K562 (cell line): ENCODE data around the gene ANAPC13. TPM values are rescaled to one million over a fixed set of nuclear protein-coding genes. Genes with fewer than 3 reads are reported as not detected.

Experiments used
- ATAC-seq: fragments of 200-7000 bp; cut with Tn5 transposase; 3 replicates; pipeline ENCODE4 v1.9.1; 2020; ENCODE audit warnings: moderate library complexity
- BruUV-seq: library from RNA; stranded (reverse); fragments of 400-500 nt; replicated peaks from 2 replicates; lab custom pipeline; 2021; lab: Mats Ljungman, UMichigan
- CTCF ChIA-PET: fragments of 300-600 bp; formaldehyde crosslinking; extraction: SDS; loops from one replicate; lab custom pipeline; 2021; ENCODE audit warnings: low intra/inter-chr PET ratio; lab: Yijun Ruan, JAX
- POLR2A ChIA-PET: fragments of 300-600, 350-650 bp; sonication (Branson Sonifier 250); formaldehyde crosslinking; extraction: SDS; loops from one replicate; lab custom pipeline; 2021; ENCODE audit warnings: antibody characterized with exemption, inconsistent platforms; lab: Yijun Ruan, JAX
- DNase-seq, 4 experiments: peaks; one replicate each; pipeline versions ENCODE4 v3.0.0 to v3.0.0-alpha.2; 2011 to 2018; ENCODE audit warnings: low spot score in 3 of 4, mixed read lengths in 3 of 4; ENCODE audit errors: extremely low read depth in 1 of 4
- FAIRE-seq: peaks from 2 replicates; lab custom pipeline; 2011; peaks lifted over from hg19 to GRCh38; lab: Jason Lieb, UNC
- H2AFZ ChIP-seq: 2 replicates; pipeline ENCODE4 v1.6.0; 2011; ENCODE audit warnings: low read depth, low read length, control low read depth, inconsistent platforms
- H3K27ac ChIP-seq: fragments of 200-600 bp; 3 replicates; pipeline ENCODE4 v1.8.0; 2011; ENCODE audit warnings: low read depth, mild to moderate bottlenecking, control low read depth, inconsistent platforms, low read length, moderate library complexity, mixed read lengths; ENCODE audit errors: extremely low read depth
- H3K27me3 ChIP-seq, 2 experiments: fragments of 300-600 bp in 1 of 2; 2 replicates in 1 of 2; 3 replicates in 1 of 2; pipeline versions ENCODE4 v1.6.0 to v1.8.0; 2011; ENCODE audit warnings: inconsistent platforms in 2 of 2, low read length in 2 of 2, mild to moderate bottlenecking in 1 of 2, mixed read lengths in 1 of 2, moderate library complexity in 1 of 2; ENCODE audit not compliant: control insufficient read depth in 2 of 2, insufficient read depth in 2 of 2
- H3K36me3 ChIP-seq: fragments of 300-600 bp; 3 replicates; pipeline ENCODE4 v1.8.0; 2011; ENCODE audit warnings: mild to moderate bottlenecking, low read length, inconsistent platforms; ENCODE audit not compliant: control insufficient read depth, insufficient read depth
- H3K4me1 ChIP-seq, 2 experiments: fragments of 200-600 bp in 1 of 2; replicated peaks in 1 of 2; 2 replicates in 1 of 2; 3 replicates in 1 of 2; pipeline versions ENCODE4 v1.5.1 to v1.8.0; 2011; ENCODE audit warnings: inconsistent platforms in 2 of 2, low read length in 2 of 2, mild to moderate bottlenecking in 1 of 2, mixed read lengths in 1 of 2, moderate library complexity in 1 of 2; ENCODE audit not compliant: control insufficient read depth in 2 of 2, insufficient read depth in 2 of 2
- H3K4me2 ChIP-seq: 2 replicates; pipeline ENCODE4 v1.6.1; 2011; ENCODE audit warnings: low read length, control low read depth, inconsistent platforms, mixed read lengths; ENCODE audit not compliant: insufficient read depth
- H3K4me3 ChIP-seq: fragments of 200-600 bp; sonication (generic), shearing (Covaris generic); 2 replicates; pipeline ENCODE4 v1.5.1; 2016; ENCODE audit warnings: control low read depth, inconsistent platforms
- H3K79me2 ChIP-seq: fragments of 200-600 bp; 3 replicates; pipeline ENCODE4 v1.8.0; 2011; ENCODE audit warnings: low read length, inconsistent platforms; ENCODE audit not compliant: control insufficient read depth, insufficient read depth
- H3K9ac ChIP-seq, 2 experiments: 2 replicates each; pipeline versions ENCODE4 v1.6.0 to v1.6.1; 2011; ENCODE audit warnings: low read depth in 2 of 2, low read length in 2 of 2, control low read depth in 1 of 2, inconsistent platforms in 1 of 2, mild to moderate bottlenecking in 1 of 2, mixed read lengths in 1 of 2; ENCODE audit not compliant: insufficient read depth in 1 of 2
- H3K9me1 ChIP-seq: one replicate; pipeline ENCODE4 v1.6.0; 2011; ENCODE audit warnings: inconsistent platforms, mild to moderate bottlenecking, low read length, moderate library complexity; ENCODE audit not compliant: control insufficient read depth, insufficient read depth
- H3K9me3 ChIP-seq: replicated peaks from 2 replicates; pipeline ENCODE4 v1.5.1; 2011; ENCODE audit warnings: low read depth, low read length, inconsistent platforms; ENCODE audit not compliant: control insufficient read depth, insufficient read depth
- H4K20me1 ChIP-seq: replicated peaks from 2 replicates; pipeline ENCODE4 v1.6.1; 2011; ENCODE audit warnings: low read length, inconsistent platforms, mixed read lengths; ENCODE audit not compliant: control insufficient read depth, insufficient read depth
- BCL6 ChIP-seq: fragments of 250-450 bp; sonication (Bioruptor Pico); IDR thresholded peaks from 2 replicates; pipeline ENCODE4 v1.4.0; 2020
- BRD9 ChIP-seq: fragments of 450-650 bp; IDR thresholded peaks from 2 replicates; pipeline ENCODE4 v1.6.1; 2018; ENCODE audit warnings: low read depth; ENCODE audit not compliant: partially characterized antibody
- ERF ChIP-seq: fragments of 450-650 bp; formaldehyde crosslinking; IDR thresholded peaks from 2 replicates; pipeline ENCODE4 v1.4.0; 2020; ENCODE audit warnings: mild to moderate bottlenecking, mixed read lengths
- FOXA3 ChIP-seq, 2 experiments: fragments of 450-650 bp in 1 of 2; sonication (generic) in 1 of 2; formaldehyde crosslinking; IDR thresholded peaks in 1 of 2; conservative IDR thresholded peaks in 1 of 2; 2 replicates each; pipeline versions ENCODE4 v1.4.0 to v1.8.0; 2020 to 2022; ENCODE audit warnings: mild to moderate bottlenecking in 2 of 2, missing genetic modification reagents in 1 of 2
- MEF2D ChIP-seq: conservative IDR thresholded peaks from 2 replicates; pipeline ENCODE4 v1.6.1; 2016; ENCODE audit warnings: low read depth, missing genetic modification characterization, missing compliant biosample characterization
- MIER1 ChIP-seq: fragments of 450-650 bp; IDR thresholded peaks from 2 replicates; pipeline ENCODE4 v1.6.1; 2016; ENCODE audit warnings: antibody characterized with exemption, mild to moderate bottlenecking, low read depth
- NFE2 ChIP-seq: IDR thresholded peaks from 2 replicates; pipeline ENCODE4 v1.6.1; 2014; ENCODE audit warnings: antibody characterized with exemption, low read depth
- PRMT5 ChIP-seq: sonication (generic); formaldehyde crosslinking; IDR thresholded peaks from 2 replicates; pipeline ENCODE4 v1.5.0; 2020; ENCODE audit warnings: missing genetic modification reagents
- RBFOX2 ChIP-seq: fragments of 200-400 bp; formaldehyde crosslinking; IDR thresholded peaks from 2 replicates; pipeline ENCODE4 v1.6.1; 2017; ENCODE audit warnings: low read depth, mild to moderate bottlenecking, low read length, moderate library complexity
- ZNF140 ChIP-seq: fragments of 250-450 bp; sonication (Bioruptor Pico); IDR thresholded peaks from 2 replicates; pipeline ENCODE4 v1.8.0; 2021; ENCODE audit warnings: moderate library complexity, mild to moderate bottlenecking, inconsistent platforms
- WGBS: fragments of 100-300 bp; shearing (Covaris generic); methylation state at CpG from one replicate; pipeline ENCODE4 v1.1.6; 2016; ENCODE audit warnings: low coverage, mixed read lengths; ENCODE audit not compliant: insufficient coverage; ENCODE audit errors: missing lambda C conversion rate; 5-methylcytosine and 5-hydroxymethylcytosine counted together
- in situ Hi-C: fragments of 300-500 bp; cut with MboI; formaldehyde crosslinking; loops from 4 replicates; pipeline ENCODE4 v1.15.0; 2018; ENCODE audit warnings: inconsistent platforms, mixed read lengths
- intact Hi-C: fragments of 100-400 bp; cut with micrococcal nuclease; formaldehyde crosslinking; loops from 2 replicates; pipeline ENCODE4 v1.14.2; 2022
- polyA plus RNA-seq, 8 experiments: library from polyadenylated mRNA; depleted of rRNA in 4 of 8; stranded (reverse) in 5 of 8; unstranded in 3 of 8; fragments of >200 nt; fragmentation: Nextera tagmentation in 2 of 8; fragmentation: Illumina TruSeq in 1 of 8; extraction: Ambion mirVana in 2 of 8; extraction: Trizol in 1 of 8; gene quantifications; 2 replicates each; pipeline versions ENCODE4 v1.2.1 to v1.2.3, GENCODE V29; 2011 to 2014; ENCODE audit warnings: inconsistent platforms in 1 of 8, missing spikeins in 1 of 8
- total RNA-seq, 7 experiments: library from RNA; depleted of rRNA in 6 of 7; stranded (reverse); fragments of >200 nt in 6 of 7; fragmentation: Illumina TruSeq in 2 of 7; extraction: Trizol in 2 of 7; gene quantifications; 2 replicates each; pipeline versions ENCODE4 v1.2.1 to v1.2.3, GENCODE V29; 2011 to 2021; ENCODE audit warnings: low replicate concordance in 1 of 7
- TF ChIP-seq, protein P1 (sequence below): fragments of 250-450 bp; sonication (Bioruptor Pico); IDR thresholded peaks from 2 replicates; pipeline ENCODE4 v1.8.0; 2022; ENCODE audit warnings: moderate library complexity, mild to moderate bottlenecking, inconsistent platforms
- TF ChIP-seq, protein P2 (sequence below): sonication (generic); formaldehyde crosslinking; IDR thresholded peaks from 2 replicates; pipeline ENCODE4 v1.8.0; 2022; ENCODE audit warnings: missing genetic modification reagents, mild to moderate bottlenecking, borderline replicate concordance
- TF ChIP-seq, protein P3 (sequence below): fragments of 450-650 bp; IDR thresholded peaks from 2 replicates; pipeline ENCODE4 v1.6.1; 2016; ENCODE audit warnings: antibody characterized with exemption

Gene ANAPC13
- total and polyA plus RNA-seq, 9 of the 15 experiments (the other 6 are each of a cell fraction or from before 2014, with no cell fraction given): 48.5 to 238 (median 68.5) TPM

DNA sequence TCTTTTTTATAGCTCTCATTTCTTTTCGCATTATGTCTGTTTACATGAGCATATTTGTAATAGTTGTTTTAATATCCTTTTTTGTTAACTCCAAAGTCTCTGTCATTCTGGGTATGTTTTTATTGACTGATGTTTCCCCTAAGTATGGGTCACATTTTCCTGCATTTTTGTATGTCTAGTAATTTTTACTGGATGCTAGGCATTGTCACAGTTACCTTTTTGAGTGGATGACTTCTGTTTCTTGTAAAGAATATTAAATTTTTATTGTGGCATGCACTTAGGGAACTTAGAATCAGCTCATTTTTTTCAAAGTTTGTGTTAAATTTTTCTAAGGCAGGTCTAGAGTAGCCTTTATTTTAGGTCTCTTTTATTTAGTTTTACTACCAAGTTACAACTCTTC lies 40.7 kb downstream of the ANAPC13 start (continued):
- TF ChIP-seq, protein P1, sequence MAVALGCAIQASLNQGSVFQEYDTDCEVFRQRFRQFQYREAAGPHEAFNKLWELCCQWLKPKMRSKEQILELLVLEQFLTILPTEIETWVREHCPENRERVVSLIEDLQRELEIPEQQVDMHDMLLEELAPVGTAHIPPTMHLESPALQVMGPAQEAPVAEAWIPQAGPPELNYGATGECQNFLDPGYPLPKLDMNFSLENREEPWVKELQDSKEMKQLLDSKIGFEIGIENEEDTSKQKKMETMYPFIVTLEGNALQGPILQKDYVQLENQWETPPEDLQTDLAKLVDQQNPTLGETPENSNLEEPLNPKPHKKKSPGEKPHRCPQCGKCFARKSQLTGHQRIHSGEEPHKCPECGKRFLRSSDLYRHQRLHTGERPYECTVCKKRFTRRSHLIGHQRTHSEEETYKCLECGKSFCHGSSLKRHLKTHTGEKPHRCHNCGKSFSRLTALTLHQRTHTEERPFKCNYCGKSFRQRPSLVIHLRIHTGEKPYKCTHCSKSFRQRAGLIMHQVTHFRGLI (CRISPR knock-in tag): no peak

DNA sequence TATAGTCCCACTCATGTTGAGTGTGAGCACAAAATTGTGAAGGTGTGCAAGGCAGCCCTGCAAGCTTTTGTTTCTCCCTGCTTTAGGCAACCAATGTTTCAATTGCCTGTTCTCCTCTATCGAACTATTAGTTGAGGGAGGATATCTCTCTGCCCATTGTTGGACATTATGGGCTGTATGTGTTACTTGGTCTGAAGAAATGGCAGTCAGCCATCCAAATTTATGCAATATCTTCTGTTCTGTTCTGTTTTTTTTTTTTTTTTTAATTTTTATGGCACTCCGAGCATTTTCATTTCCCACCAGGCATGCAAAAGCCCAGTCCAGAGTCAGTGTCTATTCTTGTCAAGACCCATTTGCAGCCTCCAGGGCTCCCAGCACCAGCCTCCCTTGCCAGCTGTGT lies 44.0 kb downstream of the ANAPC13 start:
- DNase-seq (no peak), ATAC-seq (no peak), FAIRE-seq (no peak)
- H3K27ac ChIP-seq: no peak overlapping the region
- H3K36me3 ChIP-seq: no peaks in the 10 kb centered on the region
- H2AFZ ChIP-seq: no peak overlapping the region
- no peak overlapping the region for H3K4me2 ChIP-seq
- no peaks in the 10 kb centered on the region for H3K4me1 ChIP-seq
- no TSS peak for BruUV-seq
- H3K79me2 ChIP-seq: no peaks in the 10 kb centered on the region
- no peaks in the 10 kb centered on the region for H3K9me1 ChIP-seq
- ChIA-PET CTCF (no interaction called here), POLR2A (no interaction called here)
- WGBS: 4% methylated on average over 2 of the region's 2 CpGs
- H3K9ac ChIP-seq: no peak overlapping the region
- in situ Hi-C loops: no loop called here
- no peaks in the 10 kb centered on the region for H3K9me3 ChIP-seq
- no peaks in the 10 kb centered on the region for H4K20me1 ChIP-seq
- H3K4me3 ChIP-seq: no peak overlapping the region
- intact Hi-C loops: no loop called here
- H3K27me3 ChIP-seq: peaks cover 2 to 16% of the 10 kb centered on the region in 2 experiments; a peak in 4 of 5 replicates
- TF ChIP-seq BCL6 (CRISPR knock-in tag): no peak
- no peak for TF ChIP-seq ZNF140 (CRISPR knock-in tag)
- no peak for TF ChIP-seq MIER1
- no peak for TF ChIP-seq FOXA3 (CRISPR knock-in tag; conservative IDR thresholded peaks at IDR 0.05 in 1 of 2, IDR thresholded peaks at IDR 0.05 in 1 of 2)
- TF ChIP-seq, protein P2, sequence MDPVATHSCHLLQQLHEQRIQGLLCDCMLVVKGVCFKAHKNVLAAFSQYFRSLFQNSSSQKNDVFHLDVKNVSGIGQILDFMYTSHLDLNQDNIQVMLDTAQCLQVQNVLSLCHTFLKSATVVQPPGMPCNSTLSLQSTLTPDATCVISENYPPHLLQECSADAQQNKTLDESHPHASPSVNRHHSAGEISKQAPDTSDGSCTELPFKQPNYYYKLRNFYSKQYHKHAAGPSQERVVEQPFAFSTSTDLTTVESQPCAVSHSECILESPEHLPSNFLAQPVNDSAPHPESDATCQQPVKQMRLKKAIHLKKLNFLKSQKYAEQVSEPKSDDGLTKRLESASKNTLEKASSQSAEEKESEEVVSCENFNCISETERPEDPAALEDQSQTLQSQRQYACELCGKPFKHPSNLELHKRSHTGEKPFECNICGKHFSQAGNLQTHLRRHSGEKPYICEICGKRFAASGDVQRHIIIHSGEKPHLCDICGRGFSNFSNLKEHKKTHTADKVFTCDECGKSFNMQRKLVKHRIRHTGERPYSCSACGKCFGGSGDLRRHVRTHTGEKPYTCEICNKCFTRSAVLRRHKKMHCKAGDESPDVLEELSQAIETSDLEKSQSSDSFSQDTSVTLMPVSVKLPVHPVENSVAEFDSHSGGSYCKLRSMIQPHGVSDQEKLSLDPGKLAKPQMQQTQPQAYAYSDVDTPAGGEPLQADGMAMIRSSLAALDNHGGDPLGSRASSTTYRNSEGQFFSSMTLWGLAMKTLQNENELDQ (CRISPR knock-in tag): no peak
- TF ChIP-seq, protein P1 (CRISPR knock-in tag): no peak
- TF ChIP-seq ERF (CRISPR knock-in tag): no peak
- TF ChIP-seq RBFOX2: no peak
- TF ChIP-seq NFE2: no peak
- no peak for TF ChIP-seq MEF2D
- TF ChIP-seq, protein P3, sequence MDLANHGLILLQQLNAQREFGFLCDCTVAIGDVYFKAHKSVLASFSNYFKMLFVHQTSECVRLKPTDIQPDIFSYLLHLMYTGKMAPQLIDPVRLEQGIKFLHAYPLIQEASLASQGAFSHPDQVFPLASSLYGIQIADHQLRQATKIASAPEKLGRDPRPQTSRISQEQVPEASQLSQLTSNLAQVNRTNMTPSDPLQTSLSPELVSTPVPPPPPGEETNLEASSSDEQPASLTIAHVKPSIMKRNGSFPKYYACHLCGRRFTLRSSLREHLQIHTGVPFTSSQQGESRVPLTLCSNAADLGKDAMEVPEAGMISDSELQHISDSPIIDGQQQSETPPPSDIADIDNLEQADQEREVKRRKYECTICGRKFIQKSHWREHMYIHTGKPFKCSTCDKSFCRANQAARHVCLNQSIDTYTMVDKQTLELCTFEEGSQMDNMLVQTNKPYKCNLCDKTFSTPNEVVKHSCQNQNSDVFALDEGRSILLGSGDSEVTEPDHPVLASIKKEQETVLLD: no peak
- no peak for TF ChIP-seq BRD9
- no peak for TF ChIP-seq PRMT5
